Fibroblast of skin of scalp (primary cell): ENCODE measurements around the gene WSCD2.

Source experiments
- DNase-seq: peaks from one replicate; pipeline ENCODE4 v3.0.0-alpha.2; 2013

WSCD2 gene

GRCh38 chr12:108109504-108109903 lies 19.6 kb upstream of the WSCD2 start:
- DNase-seq = no peak

- DNase-seq = no peak
These were observed 19.1 kb upstream of the WSCD2 start for GRCh38 chr12:108109954-108110353.

DNA sequence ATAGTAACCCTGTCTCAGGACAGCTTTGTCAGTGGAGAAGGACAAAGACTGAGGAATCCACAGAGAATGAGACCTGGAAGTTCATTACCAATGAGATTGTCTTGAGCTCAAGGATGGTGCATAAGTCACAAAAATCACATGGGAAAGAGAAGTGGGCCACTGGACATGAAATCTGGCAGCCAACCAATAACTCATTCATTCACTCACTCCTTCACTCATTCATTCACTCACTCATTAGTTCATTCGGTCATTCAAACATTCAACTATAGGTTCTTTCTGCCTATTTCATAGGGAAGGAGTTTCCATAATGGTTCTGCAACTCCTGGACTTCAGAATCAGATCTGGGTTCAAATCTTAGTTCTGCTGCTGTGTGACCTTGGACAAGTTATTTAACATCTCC lies 18.2 kb upstream of the WSCD2 start:
- DNase-seq = no peak

- no peak for DNase-seq
These were observed 16.1 kb upstream of the WSCD2 start for GRCh38 chr12:108112832-108113556.

- no peak for DNase-seq
These were observed 13.7 kb upstream of the WSCD2 start for GRCh38 chr12:108115123-108116121.

GRCh38 chr12:108116254-108116653 lies 12.8 kb upstream of the WSCD2 start:
- no peak for DNase-seq

DNA sequence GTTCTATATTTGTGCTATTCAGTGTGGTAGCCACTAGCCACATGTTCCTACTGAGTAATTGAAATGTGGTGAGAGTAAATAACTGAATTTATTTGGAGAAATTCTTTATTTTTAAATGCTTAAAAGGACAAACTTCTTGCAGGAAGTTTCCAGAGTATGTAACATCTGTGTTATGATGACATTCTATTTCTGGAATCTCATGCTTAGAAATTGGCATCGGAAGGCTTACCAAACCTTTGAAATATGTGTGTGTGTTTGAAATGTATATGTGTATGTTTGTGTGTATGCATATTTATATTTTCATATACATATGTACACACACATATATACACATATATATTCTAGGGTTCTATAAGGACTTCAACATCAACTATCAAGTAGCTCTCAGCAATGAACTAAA lies 12.4 kb upstream of the WSCD2 start:
- DNase-seq = no peak

DNA sequence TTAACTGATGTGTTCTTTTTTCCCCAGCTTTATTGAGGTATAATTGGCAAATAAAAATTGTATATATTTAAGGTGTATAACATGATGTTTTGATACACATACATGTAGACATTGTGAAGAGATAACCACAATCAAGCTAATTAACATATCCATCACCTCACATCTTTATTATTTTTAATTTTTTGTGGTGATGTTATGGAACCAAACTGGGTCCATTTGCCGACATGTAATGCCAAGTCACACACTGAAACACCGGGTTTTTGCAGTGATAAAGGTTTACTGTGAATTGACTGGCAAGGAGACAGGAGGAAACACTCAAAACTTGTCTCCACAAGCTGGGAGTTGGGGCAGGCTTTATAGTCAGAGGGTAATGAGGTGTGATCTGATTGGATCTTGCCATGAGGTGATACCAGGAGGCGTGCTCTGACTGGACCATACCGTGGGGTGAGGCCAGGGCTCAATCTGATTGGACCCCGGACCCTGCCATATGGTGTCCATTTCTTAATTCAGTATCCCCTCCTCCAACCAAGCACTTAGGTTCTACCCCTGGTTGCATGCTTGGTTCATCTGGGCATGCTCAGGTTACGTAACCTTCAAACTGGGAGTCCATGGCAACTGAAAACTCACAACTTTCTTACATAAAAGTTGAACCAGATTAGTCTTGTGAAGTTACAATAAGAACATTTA lies 11.8 kb upstream of the WSCD2 start:
- DNase-seq = no peak

GRCh38 chr12:108117902-108118301 lies 11.2 kb upstream of the WSCD2 start:
- DNase-seq = no peak

DNA sequence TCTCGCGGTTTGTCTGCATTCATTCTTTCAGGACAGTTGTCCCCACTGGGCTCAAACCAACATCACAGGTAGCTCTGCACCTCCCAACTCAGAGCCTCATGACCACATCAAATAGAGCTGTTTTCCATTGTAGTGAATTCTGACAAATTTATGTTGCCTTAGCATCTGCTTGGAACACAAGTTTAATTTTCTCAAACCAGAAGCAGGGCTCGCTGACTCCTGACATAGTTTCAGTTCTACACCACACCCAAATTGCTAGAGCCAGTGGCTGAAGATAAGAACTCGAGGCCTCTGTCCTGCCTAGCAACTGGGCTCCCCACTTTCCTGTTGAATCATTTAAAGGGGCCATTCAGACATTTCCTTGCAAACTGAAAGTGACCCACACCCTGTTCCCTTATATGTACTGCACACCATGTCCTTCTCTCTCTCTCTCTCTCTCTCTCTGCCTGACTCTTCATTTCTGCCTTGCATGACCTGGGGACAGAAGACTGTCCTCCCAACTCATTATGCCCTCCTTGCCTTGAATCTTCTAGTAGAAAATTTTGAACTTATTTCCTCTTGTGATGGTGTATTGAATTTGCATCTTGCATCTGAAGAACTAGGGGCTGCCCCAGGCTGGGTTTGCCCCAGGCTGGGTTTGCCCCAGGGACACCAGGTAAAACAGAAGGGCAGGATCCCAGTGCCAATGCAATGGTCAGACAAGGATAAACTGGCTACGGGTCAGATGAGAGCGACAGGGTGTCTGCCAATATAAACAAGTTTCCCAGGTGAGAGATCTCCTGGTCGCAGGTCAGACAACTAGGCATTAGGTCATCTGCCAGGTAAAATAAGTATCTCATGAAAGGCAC lies 9.7 kb upstream of the WSCD2 start:
- DNase-seq = no peak

DNA sequence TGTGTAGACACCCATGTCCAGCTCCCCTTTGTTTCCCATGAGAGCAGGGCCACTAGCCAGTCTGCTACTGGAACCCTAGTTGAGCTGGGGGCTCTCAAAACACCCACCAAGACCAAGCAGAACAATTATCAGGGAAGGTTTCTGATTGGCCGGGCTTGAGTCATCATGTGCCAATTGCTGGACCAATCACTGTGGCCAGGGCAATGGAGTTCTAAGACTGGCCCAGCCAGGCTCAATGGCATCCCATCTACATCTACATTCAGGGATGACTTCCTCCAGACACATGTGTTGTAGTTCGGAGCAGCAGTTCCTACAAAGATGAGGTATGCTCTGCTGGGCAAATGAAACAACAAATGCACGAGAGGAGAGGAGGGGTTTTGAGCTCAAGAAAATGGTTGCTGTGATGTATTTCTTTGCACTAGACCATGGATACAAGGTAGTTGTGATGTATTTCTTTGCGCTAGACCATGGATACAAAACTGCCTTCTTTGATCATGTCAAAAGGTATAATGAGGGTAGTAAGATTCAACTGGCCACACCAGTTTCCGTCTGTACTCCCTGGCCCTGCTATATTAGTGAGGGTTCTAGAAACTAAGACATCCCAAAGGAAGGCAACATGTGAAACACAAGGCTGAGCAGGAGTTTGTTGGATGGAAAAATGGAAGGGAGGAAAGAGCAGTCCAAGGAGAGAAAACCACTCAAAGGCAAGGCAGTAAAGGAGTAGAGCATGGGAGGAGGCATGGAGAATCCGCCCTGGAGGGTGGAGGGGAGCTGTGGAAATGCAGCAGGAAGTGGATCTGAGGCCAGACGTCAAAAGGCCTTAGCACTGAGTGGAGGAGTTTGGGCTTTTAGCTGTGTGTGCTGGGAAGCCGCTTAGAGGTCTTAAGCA lies 8.9 kb upstream of the WSCD2 start:
- DNase-seq = no peak

DNA sequence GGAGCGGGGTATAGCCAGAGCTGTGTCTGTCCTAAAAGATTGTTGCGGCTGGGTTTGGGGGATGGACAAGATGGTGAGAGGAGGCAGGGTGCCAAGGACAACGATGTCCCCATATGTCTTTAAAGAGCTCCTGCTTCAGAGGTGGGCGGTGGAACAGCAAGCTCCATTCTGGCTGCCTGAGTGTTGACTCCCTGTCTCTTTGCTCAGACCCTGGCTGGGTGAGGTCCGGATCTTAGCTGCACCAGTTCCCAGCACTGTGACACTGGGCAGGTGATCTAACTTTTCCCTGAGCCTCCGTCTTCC lies 8.3 kb upstream of the WSCD2 start:
- no peak for DNase-seq

DNA sequence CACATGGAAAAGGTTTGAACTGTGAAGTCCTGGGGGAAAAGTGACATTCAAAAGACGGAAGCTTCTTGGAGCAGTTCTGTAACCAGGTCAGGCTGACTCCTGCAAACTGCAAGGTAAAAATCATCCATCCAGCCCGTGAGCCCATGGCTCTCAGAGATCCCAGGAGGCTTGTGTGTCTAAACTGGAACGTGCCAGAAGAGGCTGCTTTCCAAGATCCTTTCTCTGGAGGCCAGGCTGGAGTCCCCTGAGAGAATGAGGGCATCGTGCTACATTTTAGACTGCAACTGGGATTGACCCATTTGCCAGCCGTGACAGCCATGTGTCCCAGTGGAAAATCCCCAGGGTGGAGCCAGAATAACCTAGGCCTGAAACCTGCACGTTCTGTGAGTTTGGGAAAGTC lies 7.8 kb upstream of the WSCD2 start:
- DNase-seq = no peak

GRCh38 chr12:108121728-108122471 lies 7.2 kb upstream of the WSCD2 start:
- DNase-seq = no peak

DNA sequence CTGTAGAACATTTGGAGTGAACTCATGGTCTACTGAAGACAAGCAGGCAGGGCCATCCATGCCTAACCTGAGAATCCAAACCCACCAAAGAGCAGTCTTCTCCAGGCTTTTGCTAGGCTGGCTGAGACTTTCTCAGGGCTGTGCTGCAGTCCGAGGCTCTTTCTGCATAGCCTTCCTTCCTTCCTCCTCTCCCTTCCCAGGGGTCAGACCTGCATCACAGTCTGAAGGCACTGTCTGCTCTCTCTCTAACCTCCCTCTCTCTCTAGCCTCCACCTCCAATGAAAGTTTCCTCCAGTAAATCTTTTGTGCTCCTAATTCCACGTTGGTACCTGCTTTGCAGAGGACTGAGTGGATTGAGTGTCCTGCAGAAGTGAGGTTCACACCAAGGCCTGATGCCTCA lies 6.4 kb upstream of the WSCD2 start:
- DNase-seq = no peak

- DNase-seq = no peak
These were observed 5.7 kb upstream of the WSCD2 start for GRCh38 chr12:108123402-108123801.

DNA sequence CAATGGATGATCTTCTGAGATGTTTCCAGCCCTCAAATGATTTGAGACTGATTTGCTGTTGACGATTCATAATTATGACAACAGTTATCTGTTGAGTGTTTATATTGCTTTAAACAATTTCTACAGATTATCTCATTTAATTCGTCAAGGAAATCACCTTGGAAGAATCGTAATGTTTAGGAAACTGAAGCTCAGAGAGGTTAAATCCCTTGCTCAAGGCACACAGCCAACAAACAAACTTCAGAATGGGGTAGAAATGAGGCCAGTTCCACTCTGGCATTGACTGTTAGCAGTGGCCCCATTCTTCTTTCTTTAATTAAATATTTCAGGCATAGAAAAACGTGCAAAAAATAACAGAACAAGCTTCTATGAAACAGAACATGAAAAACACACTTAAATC lies 4.0 kb upstream of the WSCD2 start:
- DNase-seq = no peak

GRCh38 chr12:108126212-108126611 lies 2.9 kb upstream of the WSCD2 start:
- DNase-seq = no peak

DNA sequence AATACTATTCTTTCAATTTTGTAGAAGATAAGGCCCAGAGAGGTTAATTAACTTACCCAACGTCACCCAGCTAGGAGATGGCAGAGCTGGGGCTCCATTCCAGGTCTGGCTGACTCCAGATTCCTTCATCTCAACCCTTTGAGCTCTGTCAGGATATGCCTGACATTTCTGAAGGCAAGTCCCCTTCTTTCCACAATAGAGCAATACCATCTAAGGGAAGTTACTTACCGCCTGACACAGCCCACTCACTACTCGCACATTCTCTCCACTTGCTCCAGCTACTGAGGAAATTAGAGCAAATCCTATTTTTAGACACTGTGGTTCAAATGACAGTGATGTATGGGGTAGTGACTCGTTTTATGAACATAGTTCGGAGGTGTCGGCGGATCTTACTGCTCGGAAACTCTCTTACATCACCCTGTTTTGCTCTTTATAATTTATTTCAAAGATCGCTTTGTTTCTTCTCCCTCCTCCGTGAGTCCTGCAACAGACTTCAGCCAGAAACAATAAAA lies 2.0 kb upstream of the WSCD2 start:
- no peak for DNase-seq

DNA sequence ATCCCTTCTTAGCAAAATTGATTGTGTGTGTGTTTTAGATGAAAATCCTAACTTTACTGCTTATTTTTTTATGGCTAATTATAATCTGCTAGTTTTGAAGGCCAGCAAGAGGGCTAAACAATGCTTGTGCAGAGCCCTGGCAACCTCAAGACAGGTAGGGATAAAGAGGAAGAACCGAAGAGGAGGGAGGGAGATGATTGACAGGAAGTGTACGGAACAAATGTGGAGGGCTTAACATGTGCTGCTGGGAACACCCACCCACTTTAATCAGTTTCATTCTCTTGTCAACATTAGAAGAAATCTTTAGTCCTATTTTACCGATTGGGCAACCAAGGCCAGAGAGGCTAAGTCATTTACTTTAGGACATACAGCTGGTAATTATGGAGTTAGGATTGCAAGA lies 1.4 kb upstream of the WSCD2 start:
- no peak for DNase-seq
